H1 (cell line): Measurements from ENCODE around the gene ANKDD1A. TPM values are rescaled to one million over a fixed set of nuclear protein-coding genes. Genes with fewer than 3 reads are reported as not detected.

Source experiments
- MAFK ChIP-seq: IDR thresholded peaks from 2 replicates; pipeline ENCODE4 v1.6.1; 2012; ENCODE audit warnings: low read depth, mild to moderate bottlenecking, improper control_type of control experiment, low read length
- NANOG ChIP-seq: IDR thresholded peaks from 2 replicates; pipeline ENCODE4 v1.6.1; 2011; ENCODE audit warnings: low read length, low read depth, mild to moderate bottlenecking, inconsistent platforms; ENCODE audit not compliant: insufficient read depth, poor library complexity, severe bottlenecking
- polyA plus RNA-seq, 7 experiments: library from polyadenylated mRNA; depleted of rRNA in 3 of 7; stranded (reverse) in 5 of 7; unstranded in 2 of 7; fragments of >200 nt in 5 of 7; fragments of 200-250 nt in 2 of 7; gene quantifications; 1 replicate in 5 of 7; 2 replicates in 1 of 7; 4 replicates in 1 of 7; pipeline versions ENCODE4 v1.2.1 to v1.2.3, GENCODE V29; 2011 to 2013; ENCODE audit warnings: missing spikeins in 2 of 7, mixed read lengths in 2 of 7
- total RNA-seq: library from RNA; stranded (reverse); fragmentation: NEBNext Ultra II Directional; extraction: Animal tissue kit (Norgen Biotek cat#: 25700); gene quantifications from 2 replicates; pipeline ENCODE4 v1.2.1, GENCODE V29; 2021
- TF ChIP-seq, protein P1 (sequence below): IDR thresholded peaks from 2 replicates; pipeline ENCODE4 v1.6.1; 2012; ENCODE audit warnings: inconsistent platforms

Gene ANKDD1A
- total and polyA plus RNA-seq, 2 of the 8 experiments (the other 6 are each of a cell fraction or from before 2014, with no cell fraction given), result 4.1 to 5.0 TPM

DNA sequence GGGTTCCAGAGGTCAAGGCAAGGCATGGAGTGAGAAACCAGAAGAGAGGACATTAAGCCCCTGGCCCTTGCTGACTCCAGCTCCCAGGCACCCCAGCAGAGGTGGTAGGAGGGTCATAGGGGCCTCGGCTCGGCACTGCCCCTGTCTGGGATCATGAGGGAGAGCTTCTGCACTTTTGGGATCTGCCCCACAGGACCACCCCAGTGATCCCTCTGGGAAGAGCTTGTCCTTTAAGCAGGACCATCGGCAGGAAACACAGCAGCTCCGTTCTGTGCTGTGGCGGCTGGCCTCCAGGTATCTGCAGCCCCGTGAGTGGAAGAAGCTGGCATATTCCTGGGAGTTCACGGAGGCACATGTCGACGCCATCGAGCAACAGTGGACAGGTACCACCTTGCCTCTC, 35.5 kb downstream of the ANKDD1A start (continued):
- TF ChIP-seq MAFK, result no peak
- no peak for TF ChIP-seq NANOG
- TF ChIP-seq, protein P1, sequence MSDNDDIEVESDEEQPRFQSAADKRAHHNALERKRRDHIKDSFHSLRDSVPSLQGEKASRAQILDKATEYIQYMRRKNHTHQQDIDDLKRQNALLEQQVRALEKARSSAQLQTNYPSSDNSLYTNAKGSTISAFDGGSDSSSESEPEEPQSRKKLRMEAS, result 0 out of 2 replicates have a peak, but pooled peaks have one; percentile 20
